GM19240 (cell line): ENCODE measurements around the gene HNMT.

Experiments used
- DNase-seq: peaks from one replicate; pipeline ENCODE4 v3.0.0; 2011; ENCODE audit warnings: low spot score; ENCODE audit not compliant: insufficient read length

Gene HNMT

DNA sequence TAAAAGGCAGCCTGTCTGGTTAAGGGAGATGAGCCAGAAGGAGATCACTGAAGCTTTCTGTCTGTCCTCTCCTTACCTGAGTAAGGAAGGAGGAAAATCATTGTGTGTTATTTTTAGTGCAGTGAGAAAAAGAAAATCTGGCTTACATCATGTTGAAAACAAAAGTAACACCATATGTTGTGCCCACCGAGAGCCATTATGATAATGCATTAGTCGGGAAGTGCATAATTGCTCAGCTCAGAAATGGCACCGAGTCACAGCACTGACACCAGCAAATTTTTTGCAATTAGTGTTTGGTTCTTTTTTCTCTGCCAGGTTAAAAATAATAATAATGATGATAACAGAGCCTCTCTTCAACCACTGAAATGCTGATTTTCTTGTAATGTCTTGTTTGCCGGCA, 46.6 kb downstream of the HNMT start:
- DNase-seq, result no peak

GRCh38 chr2:138012082-138012481, 47.8 kb downstream of the HNMT start:
- no peak for DNase-seq

- DNase-seq, result no peak
Measured at GRCh38 chr2:138012968-138013367, 48.7 kb downstream of the HNMT start.

DNA sequence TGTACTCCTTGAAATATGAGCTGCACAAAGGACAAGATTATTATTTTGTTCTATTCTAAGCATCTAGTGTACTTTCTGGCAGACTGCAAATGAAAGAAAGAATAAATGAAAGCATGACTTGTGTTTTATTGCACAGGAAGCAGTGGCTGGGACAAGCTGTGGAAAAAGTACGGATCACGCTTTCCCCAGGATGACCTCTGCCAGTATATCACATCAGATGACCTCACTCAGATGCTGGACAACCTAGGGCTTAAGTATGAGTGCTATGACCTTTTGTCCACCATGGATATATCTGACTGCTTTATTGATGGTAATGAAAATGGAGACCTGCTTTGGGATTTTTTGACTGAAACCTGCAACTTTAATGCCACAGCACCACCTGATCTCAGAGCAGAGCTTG, 49.4 kb downstream of the HNMT start:
- no peak for DNase-seq

- no peak for DNase-seq
Measured at GRCh38 chr2:138015494-138015893, 51.2 kb downstream of the HNMT start.

- no peak for DNase-seq
Measured at GRCh38 chr2:138016351-138017087, 52.2 kb downstream of the HNMT start.

DNA sequence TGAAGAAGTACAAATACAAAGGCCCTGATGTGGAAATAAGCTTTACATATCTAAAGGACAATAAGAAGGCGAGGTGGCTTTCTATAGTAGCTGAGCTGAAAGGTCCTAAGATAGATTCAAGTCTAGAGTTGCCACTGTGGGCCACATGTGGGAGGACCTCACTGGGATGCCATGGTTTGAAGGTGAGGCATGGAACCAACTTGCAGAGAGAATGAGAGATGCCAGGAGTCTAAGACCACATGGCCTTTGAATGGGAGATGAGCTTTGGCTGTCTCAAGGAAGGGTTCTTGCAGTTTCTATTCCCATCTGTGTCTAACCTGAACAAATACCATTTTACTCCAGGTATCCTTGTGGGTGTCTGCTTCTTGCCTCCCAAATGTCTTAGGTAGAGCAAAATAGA, 53.6 kb downstream of the HNMT start:
- no peak for DNase-seq

DNA sequence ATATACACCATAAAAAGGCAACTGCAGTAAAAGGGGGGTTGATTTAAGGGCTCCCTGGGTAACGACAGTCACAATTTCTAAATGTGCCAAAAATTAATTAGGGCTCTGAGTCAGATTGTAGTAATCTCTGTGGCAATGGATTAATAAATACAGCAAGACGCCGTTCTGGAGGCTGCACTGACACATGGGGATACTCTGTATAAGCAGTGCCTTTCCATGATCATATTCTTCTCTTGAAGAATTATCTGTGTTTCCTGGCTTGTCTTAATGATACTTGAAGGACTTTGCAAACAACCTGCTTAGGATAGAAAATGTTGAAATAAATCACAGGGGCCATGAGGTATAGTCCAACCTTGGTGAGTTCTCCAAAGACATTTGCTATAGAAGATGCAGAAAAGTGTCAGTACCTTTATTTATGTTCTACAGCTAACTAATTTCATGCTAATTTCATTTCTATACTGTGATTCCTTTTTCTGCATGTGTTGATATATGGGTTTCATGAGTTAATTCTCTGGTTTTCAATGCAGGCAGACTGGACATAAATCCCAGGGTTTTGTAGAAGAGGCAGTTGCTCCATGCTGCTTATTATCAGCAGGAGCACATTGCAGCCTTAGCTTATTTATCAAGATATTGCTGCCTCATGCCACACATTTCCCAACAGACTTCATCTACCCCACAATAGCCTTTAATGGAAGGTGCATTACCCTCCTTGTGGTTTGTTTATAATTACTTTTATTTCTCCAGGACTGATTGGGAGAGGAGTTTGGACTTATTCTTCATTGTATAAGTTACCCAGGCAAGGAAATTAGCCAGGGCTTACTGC, 54.8 kb downstream of the HNMT start:
- no peak for DNase-seq

- no peak for DNase-seq
Measured at GRCh38 chr2:138020432-138020831, 56.2 kb downstream of the HNMT start.

- no peak for DNase-seq
Measured at GRCh38 chr2:138021154-138021553, 56.9 kb downstream of the HNMT start.

- no peak for DNase-seq
Measured at GRCh38 chr2:138023298-138023697, 59.0 kb downstream of the HNMT start.

DNA sequence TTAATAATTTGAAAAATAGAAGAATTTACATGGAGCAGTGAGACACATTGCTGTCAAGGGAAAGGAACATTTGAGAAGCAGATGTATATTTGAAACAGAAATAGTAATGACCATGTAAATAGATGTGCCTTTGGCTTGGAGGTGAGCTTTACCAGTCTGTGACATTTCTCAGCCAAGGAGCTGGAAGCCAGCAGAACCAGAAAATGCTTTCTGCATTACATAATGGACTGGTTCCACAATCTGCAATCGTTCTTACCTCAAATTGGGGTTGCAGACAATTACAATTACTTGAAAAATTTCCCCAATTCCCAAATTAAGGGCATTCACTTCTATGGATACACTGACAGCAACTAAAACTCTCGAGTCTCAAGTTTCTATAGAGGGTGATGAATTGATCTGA, 59.7 kb downstream of the HNMT start:
- no peak for DNase-seq

- DNase-seq, result no peak
Measured at GRCh38 chr2:138026111-138027020, 62.1 kb downstream of the HNMT start.

GRCh38 chr2:138028538-138028937, 64.3 kb downstream of the HNMT start:
- DNase-seq, result no peak

DNA sequence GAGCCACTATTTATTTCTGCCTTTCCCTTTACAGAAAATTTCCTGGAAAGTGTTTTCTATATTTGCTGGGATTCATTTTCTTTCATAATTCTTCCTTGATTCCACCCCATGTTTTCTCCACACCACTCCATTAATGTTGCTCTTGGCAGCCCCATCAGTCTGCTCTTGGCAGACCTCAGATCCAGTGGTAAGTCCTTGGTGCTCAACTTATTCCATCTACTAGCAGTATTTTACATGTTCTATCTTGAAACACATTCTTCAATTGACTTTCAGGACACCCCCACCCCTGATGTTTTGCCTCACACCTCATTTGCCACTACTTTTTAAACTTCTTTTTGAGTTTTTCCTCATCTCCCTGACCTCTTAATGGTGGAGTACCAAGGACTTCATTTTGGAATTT, 65.0 kb downstream of the HNMT start:
- no peak for DNase-seq

DNA sequence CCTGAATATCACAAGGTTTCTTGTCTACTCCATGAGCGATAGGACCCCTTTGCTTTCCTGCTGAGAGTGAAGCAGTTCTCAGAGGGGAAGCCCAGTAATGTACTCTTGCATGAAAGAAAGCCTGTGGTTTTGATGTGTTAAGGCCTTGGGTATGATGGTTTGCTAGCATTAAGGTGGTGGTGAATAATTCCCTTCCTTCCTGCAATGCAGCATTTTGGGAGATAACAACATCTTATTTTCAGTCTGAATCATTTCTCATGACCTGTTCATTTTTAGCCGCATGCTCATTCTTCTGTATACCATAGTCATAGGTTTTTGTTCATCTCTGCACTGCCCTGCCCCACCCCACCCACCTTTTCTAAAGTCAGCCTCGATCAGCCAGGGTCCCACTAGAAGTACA, 66.2 kb downstream of the HNMT start:
- no peak for DNase-seq

GRCh38 chr2:138032334-138032733, 68.1 kb downstream of the HNMT start:
- DNase-seq, result no peak

DNA sequence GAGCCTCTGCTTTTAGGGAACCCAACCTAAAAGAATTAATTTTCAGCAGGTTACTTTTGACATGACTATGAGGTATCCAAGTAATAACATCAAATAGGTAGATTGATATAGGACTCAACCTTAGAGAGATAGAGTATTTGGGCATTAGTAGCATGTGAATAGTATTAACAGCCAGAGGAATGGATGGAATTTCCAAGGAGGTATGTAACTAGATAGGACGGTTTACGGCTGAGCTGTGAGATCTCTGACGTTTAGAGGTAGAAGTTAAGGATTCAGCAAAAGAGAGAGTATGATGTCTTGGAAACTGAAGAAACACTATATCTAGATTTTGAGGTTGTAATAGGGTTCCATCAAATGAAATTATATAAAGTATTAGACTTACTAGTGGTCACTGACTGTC, 70.3 kb downstream of the HNMT start:
- no peak for DNase-seq

GRCh38 chr2:138035608-138036217, 71.4 kb downstream of the HNMT start:
- no peak for DNase-seq

DNA sequence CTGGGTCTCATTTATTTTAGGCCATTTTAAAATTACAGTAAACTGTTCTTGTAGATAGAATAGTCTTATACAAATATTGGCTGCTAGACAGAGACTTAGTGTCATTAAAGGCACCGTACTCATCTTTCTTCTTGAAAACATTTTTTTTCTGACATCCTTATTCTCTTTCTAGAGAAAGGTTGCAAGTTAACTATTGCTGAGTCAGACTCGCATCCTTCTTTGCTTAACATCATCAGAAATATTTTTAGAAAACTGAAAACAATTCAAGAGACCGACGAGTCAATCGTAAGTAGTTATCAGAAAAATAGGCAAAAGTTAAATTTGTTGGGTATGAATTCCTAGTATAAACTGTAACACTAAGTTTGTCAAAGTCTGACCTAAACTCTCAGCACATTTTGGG, 72.2 kb downstream of the HNMT start:
- no peak for DNase-seq

DNA sequence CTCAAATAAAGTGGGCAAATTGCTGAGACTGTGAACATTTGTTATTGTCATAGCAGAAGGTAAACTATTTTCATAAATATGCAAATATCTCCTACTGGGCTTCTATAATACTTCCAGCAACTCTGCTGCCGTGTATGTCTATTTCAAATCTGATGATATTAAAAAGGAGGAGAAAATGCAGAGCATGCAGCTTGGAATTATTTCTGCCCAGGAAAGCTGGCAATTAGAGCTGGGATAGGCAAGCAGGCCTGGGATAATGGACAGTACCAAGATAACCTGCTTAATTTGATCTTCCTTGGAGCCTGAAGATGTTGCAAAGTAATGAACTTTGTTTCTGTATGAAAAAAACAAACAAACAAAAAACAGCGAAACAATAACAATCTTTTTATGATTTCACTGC, 72.8 kb downstream of the HNMT start:
- DNase-seq, result no peak
